Duodenal mucosa (tissue), 2 donors: Measurements from ENCODE around the gene IRF2.
"Not testable (repeated sequence)": the region's sequence is repeated elsewhere in the genome, so short reads cannot be mapped to it uniquely, and the experiment has no call there.

Source experiments
- H3K27ac ChIP-seq: one replicate; pipeline ENCODE4 v1.7.0; 2013; ENCODE audit warnings: low read depth, low read length
- H3K27me3 ChIP-seq, 2 donors: one replicate each; pipeline ENCODE4 v1.7.0; 2013; ENCODE audit warnings: low read length in 2 of 2, control low read depth in 1 of 2; ENCODE audit not compliant: insufficient read depth in 2 of 2, control insufficient read depth in 1 of 2
- H3K36me3 ChIP-seq, 2 donors: one replicate each; pipeline ENCODE4 v1.7.0; 2013; ENCODE audit warnings: low read length in 2 of 2, control low read depth in 1 of 2; ENCODE audit not compliant: insufficient read depth in 2 of 2, control insufficient read depth in 1 of 2
- H3K4me1 ChIP-seq, 2 donors: one replicate each; pipeline ENCODE4 v1.7.0; 2013; ENCODE audit warnings: low read length in 2 of 2, control low read depth in 1 of 2; ENCODE audit not compliant: insufficient read depth in 2 of 2, control insufficient read depth in 1 of 2
- H3K4me3 ChIP-seq, 2 donors: one replicate each; pipeline ENCODE4 v1.7.0; 2013; ENCODE audit warnings: low read length in 2 of 2, low read depth in 1 of 2
- H3K9ac ChIP-seq, 2 donors: one replicate each; pipeline ENCODE4 v1.7.0; 2013; ENCODE audit warnings: low read length in 2 of 2, low read depth in 1 of 2
- H3K9me3 ChIP-seq, 2 donors: one replicate each; pipeline ENCODE4 v1.7.0; 2013; ENCODE audit warnings: low read length in 2 of 2, control low read depth in 1 of 2; ENCODE audit not compliant: control insufficient read depth in 1 of 2

IRF2 gene

GRCh38 chr4:184350964-184351363, 123.4 kb downstream of the IRF2 start:
- Histone ChIP-seq H3K4me3 (no peak overlapping the region), H3K27ac (no peak overlapping the region), H3K9me3 (no peaks in the 10 kb centered on the region), H3K36me3 (no peaks in the 10 kb centered on the region), H3K9ac (no peak overlapping the region), H3K27me3 (no peaks in the 10 kb centered on the region), H3K4me1 (peaks cover 50 to 61% of the 10 kb centered on the region in 2 donors)

GRCh38 chr4:184350213-184350817, 124.0 kb downstream of the IRF2 start:
- H3K9me3 ChIP-seq = no peaks in the 10 kb centered on the region
- H3K9ac ChIP-seq = peak overlapping the region in 1 of 2 donors; percentile 36
- no peak overlapping the region for H3K4me3 ChIP-seq
- H3K27ac ChIP-seq = no peak overlapping the region
- H3K4me1 ChIP-seq = peaks cover 55 to 64% of the 10 kb centered on the region in 2 donors
- no peaks in the 10 kb centered on the region for H3K27me3 ChIP-seq
- H3K36me3 ChIP-seq = no peaks in the 10 kb centered on the region

DNA sequence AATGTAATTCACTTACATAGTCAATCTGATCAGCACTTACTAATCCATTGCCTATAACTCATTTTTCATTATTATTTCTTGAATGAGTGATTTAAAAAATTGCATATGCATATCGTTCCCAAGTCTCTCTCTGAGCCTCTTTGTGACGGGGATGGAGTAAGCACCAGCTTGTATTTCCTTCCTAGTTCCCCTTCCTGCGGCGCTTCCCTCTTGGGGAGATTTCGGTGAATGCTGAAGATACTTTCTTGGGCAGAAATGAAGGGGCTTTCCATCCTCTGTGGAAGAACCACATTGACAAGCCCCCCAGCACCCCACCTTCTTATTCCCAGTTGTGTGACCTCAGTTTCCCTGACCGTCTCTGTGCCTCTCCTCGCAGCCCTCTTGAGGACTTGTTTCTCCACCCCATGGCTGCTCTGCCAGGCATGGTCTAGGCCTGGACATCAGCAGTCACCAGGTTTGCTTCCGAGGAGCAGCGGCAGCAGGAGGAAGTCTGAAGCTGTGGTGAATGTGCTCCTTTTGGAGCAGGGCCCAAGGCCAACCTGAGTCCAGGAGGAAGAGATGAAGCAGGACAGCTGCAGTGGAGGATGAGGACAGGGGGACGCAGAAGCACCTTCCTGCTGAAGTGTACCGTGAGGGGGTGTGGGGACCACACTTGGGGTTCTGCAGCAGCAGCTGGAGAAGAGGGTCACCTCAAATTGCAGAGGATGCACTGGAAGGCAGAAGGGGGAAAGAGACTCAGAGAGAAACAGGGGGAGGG, 124.9 kb downstream of the IRF2 start:
- Histone ChIP-seq H3K9me3 (no peaks in the 10 kb centered on the region), H3K27ac (peak overlapping the region; percentile 79), H3K4me1 (peaks cover 58 to 68% of the 10 kb centered on the region in 2 donors), H3K36me3 (no peaks in the 10 kb centered on the region), H3K9ac (peak overlapping the region; percentile 21 to 36), H3K4me3 (peak overlapping the region; percentile 2 to 22), H3K27me3 (no peaks in the 10 kb centered on the region)

DNA sequence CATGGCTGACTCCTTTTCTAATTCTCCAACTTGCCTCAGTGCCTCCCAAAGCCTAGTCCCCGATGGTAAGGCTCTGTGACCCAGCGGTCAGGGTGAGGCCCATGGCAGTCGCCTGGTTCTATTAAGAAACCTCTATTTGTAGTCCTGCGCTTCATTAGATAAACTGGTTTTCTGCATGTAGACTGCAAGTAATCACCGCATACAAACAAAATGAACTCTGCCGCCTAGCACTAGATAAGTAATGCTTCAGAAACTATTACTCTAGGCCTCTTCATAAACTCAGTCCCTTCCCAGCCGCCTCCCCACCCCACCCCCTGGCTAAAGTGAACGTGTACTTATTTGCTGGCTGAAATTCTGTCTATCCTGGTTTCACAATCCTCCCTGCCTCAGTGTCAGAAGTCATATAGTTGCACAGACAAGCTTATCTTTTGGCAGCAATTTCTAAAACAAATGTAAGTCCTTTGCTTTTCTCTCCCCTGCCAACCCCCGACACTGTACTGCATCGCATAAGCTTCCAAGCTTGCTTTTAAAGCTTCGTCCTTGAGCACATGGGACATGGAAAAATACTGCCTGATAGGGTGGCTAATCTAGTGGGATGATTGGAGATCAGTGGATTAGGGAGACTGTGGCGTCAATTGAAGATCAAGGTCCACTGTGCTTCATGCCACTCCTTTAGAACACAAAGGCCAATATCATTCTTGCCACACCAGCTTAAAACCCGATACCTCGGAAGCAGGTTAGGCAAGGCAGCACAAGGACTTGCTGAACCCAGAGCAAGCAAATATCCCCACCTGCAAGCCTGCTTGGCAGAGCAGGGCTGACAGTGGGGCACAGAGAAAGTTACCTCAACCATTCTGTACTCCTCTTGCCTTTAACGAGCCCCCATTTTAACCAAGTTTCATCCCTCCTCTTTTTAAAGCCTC, 125.8 kb downstream of the IRF2 start:
- Histone ChIP-seq H3K4me3 (peak overlapping the region; percentile 43 to 47), H3K27ac (peak overlapping the region; percentile 80), H3K9ac (peak overlapping the region; percentile 71 to 78), H3K36me3 (no peaks in the 10 kb centered on the region), H3K27me3 (no peaks in the 10 kb centered on the region), H3K4me1 (peaks cover 66 to 75% of the 10 kb centered on the region in 2 donors), H3K9me3 (no peaks in the 10 kb centered on the region)

DNA sequence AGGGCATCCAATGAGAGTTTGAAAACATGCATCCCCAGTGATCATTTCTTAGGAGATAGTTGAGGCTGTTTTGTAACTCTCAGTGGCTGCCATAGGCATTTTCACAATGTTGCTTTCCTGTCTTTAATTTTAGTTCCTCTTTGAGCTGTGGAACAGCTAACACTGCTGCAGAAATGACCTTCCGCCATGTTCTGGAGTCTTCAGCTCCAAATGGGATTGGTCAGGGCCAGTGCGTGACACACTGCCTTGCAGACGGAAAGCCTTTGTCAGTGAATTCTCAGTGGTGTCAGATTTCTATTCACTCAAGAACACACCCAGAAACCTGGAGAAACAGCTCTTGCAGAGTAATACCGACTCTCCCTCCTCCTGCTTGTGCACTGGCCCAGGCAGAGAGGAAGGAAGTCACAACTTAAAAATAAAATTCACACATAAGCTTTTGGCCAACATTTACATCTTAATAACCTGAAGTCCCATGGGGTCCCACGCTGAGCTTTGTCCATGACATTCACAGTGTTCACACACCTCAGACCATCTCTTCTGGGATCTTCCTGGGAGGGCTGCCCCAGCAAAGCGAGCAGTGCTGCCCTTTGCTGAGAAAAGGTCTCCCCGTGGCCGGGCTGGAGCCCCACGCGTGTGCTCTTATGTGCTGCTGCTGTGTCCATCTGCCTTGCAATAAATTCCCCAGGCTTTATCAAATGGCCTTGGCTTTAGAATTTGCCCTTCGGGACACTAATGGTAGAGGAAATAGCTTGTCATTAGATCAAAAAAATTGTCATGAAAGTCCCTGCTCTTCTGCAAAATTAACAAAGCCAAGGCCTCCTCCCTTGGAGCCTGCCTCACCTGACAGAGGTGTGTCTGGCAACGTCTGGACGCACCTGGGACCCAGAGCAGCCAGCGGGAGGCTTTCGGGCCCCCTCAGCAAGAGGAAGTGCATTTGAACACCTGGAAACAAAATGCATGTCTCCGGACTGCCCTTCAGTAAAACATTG, 126.8 kb downstream of the IRF2 start:
- Histone ChIP-seq H3K27me3 (no peaks in the 10 kb centered on the region), H3K9me3 (no peaks in the 10 kb centered on the region), H3K36me3 (no peaks in the 10 kb centered on the region), H3K27ac (peak overlapping the region; percentile 80), H3K4me3 (peak overlapping the region; percentile 43 to 47), H3K9ac (peak overlapping the region; percentile 71 to 78), H3K4me1 (peaks cover 73 to 79% of the 10 kb centered on the region in 2 donors)

GRCh38 chr4:184346682-184347081, 127.7 kb downstream of the IRF2 start:
- peak overlapping the region; percentile 80 for H3K27ac ChIP-seq
- H3K4me1 ChIP-seq = peaks cover 80 to 81% of the 10 kb centered on the region in 2 donors
- peak overlapping the region in 1 of 2 donors; percentile 47 for H3K4me3 ChIP-seq
- H3K9me3 ChIP-seq = no peaks in the 10 kb centered on the region
- H3K27me3 ChIP-seq = no peaks in the 10 kb centered on the region
- peak overlapping the region; percentile 71 to 78 for H3K9ac ChIP-seq
- no peaks in the 10 kb centered on the region for H3K36me3 ChIP-seq

GRCh38 chr4:184346273-184346672, 128.1 kb downstream of the IRF2 start:
- H3K27ac ChIP-seq, H3K27me3 ChIP-seq, H3K9ac ChIP-seq, H3K36me3 ChIP-seq, H3K9me3 ChIP-seq, H3K4me3 ChIP-seq: not testable (repeated sequence)
- H3K4me1 ChIP-seq = peaks cover 80 to 81% of the 10 kb centered on the region in 2 donors

GRCh38 chr4:184345573-184345922, 128.8 kb downstream of the IRF2 start:
- Histone ChIP-seq H3K9me3 (no peaks in the 10 kb centered on the region), H3K9ac (peak overlapping the region; percentile 33 to 35), H3K27ac (no peak overlapping the region), H3K36me3 (no peaks in the 10 kb centered on the region), H3K27me3 (no peaks in the 10 kb centered on the region), H3K4me3 (no peak overlapping the region), H3K4me1 (peaks cover 79 to 80% of the 10 kb centered on the region in 2 donors)

DNA sequence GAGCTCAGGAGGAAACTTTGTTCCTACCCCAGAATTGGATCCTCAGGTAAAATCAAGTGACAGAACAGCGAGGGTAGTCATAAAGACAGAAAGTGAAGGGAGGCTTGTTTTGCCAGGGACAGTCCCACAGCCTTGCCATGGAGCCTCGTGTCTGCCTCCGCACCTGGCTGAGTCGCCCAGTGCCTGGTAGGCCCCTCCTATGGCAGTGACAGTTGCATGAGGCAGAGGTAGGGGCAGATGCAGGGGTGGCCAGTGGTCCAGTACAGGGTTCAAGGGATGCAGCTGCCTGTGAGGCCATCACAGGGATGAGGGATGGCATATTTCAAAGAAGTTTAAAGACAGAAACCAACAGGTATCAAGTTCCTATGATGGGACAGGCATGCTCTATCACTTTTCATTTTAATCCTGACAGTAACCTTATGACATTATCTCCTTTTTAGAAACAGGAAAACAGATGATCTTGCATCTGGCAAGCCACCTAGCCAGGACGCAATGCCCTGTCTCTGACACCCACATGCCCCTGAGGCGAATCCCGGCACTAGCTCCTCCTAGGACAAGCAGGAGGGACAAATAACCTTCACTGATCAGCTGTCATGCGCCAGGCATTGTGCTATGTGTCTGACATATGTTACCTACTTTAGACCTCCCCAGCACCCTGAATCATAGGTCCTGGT, 129.3 kb downstream of the IRF2 start:
- no peaks in the 10 kb centered on the region for H3K36me3 ChIP-seq
- H3K4me3 ChIP-seq = no peak overlapping the region
- no peaks in the 10 kb centered on the region for H3K27me3 ChIP-seq
- H3K9me3 ChIP-seq = no peaks in the 10 kb centered on the region
- H3K27ac ChIP-seq = no peak overlapping the region
- peak overlapping the region; percentile 33 to 35 for H3K9ac ChIP-seq
- peaks cover 74 to 75% of the 10 kb centered on the region in 2 donors for H3K4me1 ChIP-seq
